GM18907 (cell line): ENCODE data around the gene WNT6.

Experiments
- ATAC-seq: cut with Tn5 transposase; IDR thresholded peaks from one replicate; pipeline ENCODE4 v1.9.1; 2021; ENCODE audit warnings: mild to moderate bottlenecking, moderate library complexity; ENCODE audit not compliant: unreplicated experiment

The WNT6 gene

GRCh38 chr2:218891275-218892135 lies 31.9 kb downstream of the WNT6 start:
- ATAC-seq = no peak

GRCh38 chr2:218892693-218893348 lies 33.2 kb downstream of the WNT6 start:
- peak; percentile 50 for ATAC-seq

GRCh38 chr2:218893349-218894150 lies 33.9 kb downstream of the WNT6 start:
- ATAC-seq = no peak

GRCh38 chr2:218894151-218894879 lies 34.7 kb downstream of the WNT6 start:
- no peak for ATAC-seq

GRCh38 chr2:218894880-218895157 lies 35.2 kb downstream of the WNT6 start:
- no peak for ATAC-seq

GRCh38 chr2:218895326-218895725 lies 35.7 kb downstream of the WNT6 start:
- ATAC-seq = no peak

- ATAC-seq = peak; percentile 19
Measured at GRCh38 chr2:218895759-218896500, 36.3 kb downstream of the WNT6 start.

GRCh38 chr2:218896501-218897393 lies 37.1 kb downstream of the WNT6 start:
- ATAC-seq = peak; percentile 59

- ATAC-seq = peak; percentile 0
Measured at GRCh38 chr2:218897394-218898108, 37.9 kb downstream of the WNT6 start.

GRCh38 chr2:218898109-218898878 lies 38.7 kb downstream of the WNT6 start:
- peak; percentile 41 for ATAC-seq

GRCh38 chr2:218899147-218899546 lies 39.5 kb downstream of the WNT6 start:
- no peak for ATAC-seq

- no peak for ATAC-seq
Measured at GRCh38 chr2:218902427-218902826, 42.8 kb downstream of the WNT6 start.

GRCh38 chr2:218904176-218904575 lies 44.6 kb downstream of the WNT6 start:
- ATAC-seq = no peak

- ATAC-seq = peak; percentile 92
Measured at GRCh38 chr2:218908721-218909619, 49.4 kb downstream of the WNT6 start.

GRCh38 chr2:218910741-218911140 lies 51.1 kb downstream of the WNT6 start:
- ATAC-seq = no peak

- no peak for ATAC-seq
Measured at GRCh38 chr2:218920504-218920903, 60.9 kb downstream of the WNT6 start.
